ENCODE data around the gene UBE2I. TPM values are rescaled to one million over a fixed set of nuclear protein-coding genes. Genes with fewer than 3 reads are reported as not detected.

UBE2I gene
- total RNA-seq, 1 experiment from 2014 or later = 290 TPM

DNA sequence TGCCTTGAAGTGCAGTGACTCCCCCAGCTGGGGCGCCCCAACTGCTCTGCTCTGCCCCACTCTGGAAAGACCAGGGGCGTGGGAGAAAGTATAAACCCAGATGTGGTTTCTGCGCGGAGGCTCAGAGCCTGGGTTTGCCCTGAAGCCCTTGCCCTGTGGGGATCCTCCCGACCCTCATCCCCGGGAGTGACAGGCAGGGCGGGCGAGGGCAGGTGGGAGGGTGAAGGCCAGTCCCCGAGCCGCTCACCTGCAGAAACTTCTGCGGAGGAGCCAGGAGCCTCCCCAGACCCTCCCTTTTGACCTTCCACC lies 49.7 kb upstream of the UBE2I start:
- Histone ChIP-seq H3K4me1 (ENCODE audit: insufficient read depth, low read length) (no peaks in the 10 kb centered on the region), H2BK15ac (ENCODE audit: low read depth, low read length) (no peak overlapping the region), H3K23ac (ENCODE audit: insufficient read length, low read depth, low read length) (no peak overlapping the region), H4K91ac (ENCODE audit: insufficient read length, low read depth, low read length) (no peak overlapping the region), H3K4me2 (ENCODE audit: insufficient read depth, insufficient read length, low read length) (no peak overlapping the region), H3K27me3 (ENCODE audit: insufficient read depth, low read length) (no peaks in the 10 kb centered on the region), H3K9me3 (ENCODE audit: control insufficient read depth, low read depth, low read length) (no peaks in the 10 kb centered on the region), H3K18ac (ENCODE audit: insufficient read length, low read depth, low read length) (no peak overlapping the region), H3K27ac (ENCODE audit: insufficient read length, low read depth, low read length) (no peak overlapping the region), H2AFZ (ENCODE audit: low read length) (no peak overlapping the region), H3K79me2 (ENCODE audit: insufficient read depth, low read length) (no peaks in the 10 kb centered on the region), H2BK20ac (ENCODE audit: low read depth, low read length, poor library complexity, severe bottlenecking) (no peak overlapping the region), H3K14ac (ENCODE audit: insufficient read depth, low read length) (no peak overlapping the region), H4K8ac (replicated peaks; ENCODE audit: insufficient read length, low read depth, low read length) (no peak overlapping the region), H3T11ph (ENCODE audit: low read length) (no peak overlapping the region), H3K4ac (ENCODE audit: low read depth, low read length) (no peak overlapping the region), H2BK12ac (ENCODE audit: insufficient read length, low read depth, low read length) (no peak overlapping the region), H3K79me1 (ENCODE audit: insufficient read depth, low read depth, low read length, poor library complexity, severe bottlenecking) (no peaks in the 10 kb centered on the region), H3K23me2 (ENCODE audit: insufficient read length, low read depth, low read length, poor library complexity, severe bottlenecking) (no peaks in the 10 kb centered on the region), H3K56ac (ENCODE audit: insufficient read length, low read depth, low read length) (no peak overlapping the region), H4K20me1 (ENCODE audit: control insufficient read depth, insufficient read depth, insufficient read length) (no peaks in the 10 kb centered on the region), H3K9ac (ENCODE audit: extremely low read depth, insufficient read length, low read length) (no peak overlapping the region), H2BK120ac (ENCODE audit: low read depth, low read length, poor library complexity, severe bottlenecking) (no peak overlapping the region), H2AK5ac (ENCODE audit: insufficient read length, low read length) (no peak overlapping the region), H4K5ac (ENCODE audit: insufficient read length, low read depth, low read length) (no peak overlapping the region), H2BK5ac (ENCODE audit: insufficient read length, low read length) (no peak overlapping the region)
- peaks cover 35% of the 10 kb centered on the region for H3K27me3 Mint-ChIP-seq (ENCODE audit: low read depth)
- no peaks in the 10 kb centered on the region; a peak in 1 of 7 replicates for H3K36me3 Mint-ChIP-seq (ENCODE audit: insufficient read depth in 1 of 3, low read depth in 3 of 3)
- no peak for TF ChIP-seq CTCF (conservative IDR thresholded peaks at IDR 0.05)
- peaks cover 5 to 6% of the 10 kb centered on the region in 2 experiments for H3K9me3 Mint-ChIP-seq
- WGBS (ENCODE audit: extremely low coverage, insufficient read length, low lambda C conversion rate) = no CpG with 5 or more reads among the region's 11 CpGs
- H3K27ac Mint-ChIP-seq = no peak overlapping the region
- peaks cover 0 to 11% of the 10 kb centered on the region in 2 experiments; a peak in 3 of 4 replicates for H3K4me1 Mint-ChIP-seq
- no peak overlapping the region for H3K4me3 Mint-ChIP-seq
- no peak for DNase-seq

Data from H9 (cell line).